H1 (cell line): ENCODE results near the gene FNDC5. TPM values are rescaled to one million over a fixed set of nuclear protein-coding genes. Genes with fewer than 3 reads are reported as not detected.
A peak's percentile ranks its signal among the peaks of the same experiment; 100 is the strongest.

Experiments
- CTCF ChIA-PET: fragments of 300-600 bp; sonication (Branson Sonifier 250); formaldehyde crosslinking; loops from one replicate; lab custom pipeline; 2021; ENCODE audit not compliant: partially characterized antibody; lab: Charles Lee
- POLR2A ChIA-PET: fragments of 300-600 bp; sonication (Branson Sonifier 250); formaldehyde crosslinking; loops from one replicate; lab custom pipeline; 2021; ENCODE audit warnings: inconsistent platforms; ENCODE audit not compliant: partially characterized antibody; lab: Charles Lee
- DNase-seq, 2 experiments: peaks; one replicate each; pipeline versions ENCODE4 v3.0.0 to v3.0.0-alpha.2; 2010 to 2022; ENCODE audit warnings: low spot score in 2 of 2, low read depth in 1 of 2, mixed read lengths in 1 of 2
- FAIRE-seq: peaks from 2 replicates; lab custom pipeline; 2011; peaks lifted over from hg19 to GRCh38; lab: Jason Lieb, UNC
- H2AFZ ChIP-seq: 2 replicates; pipeline ENCODE4 v1.8.1; 2012; ENCODE audit warnings: low read length, inconsistent platforms
- H2AK5ac ChIP-seq: 2 replicates; pipeline ENCODE4 v1.6.1; 2013; ENCODE audit warnings: low read depth, low read length
- H2BK120ac ChIP-seq: replicated peaks from 2 replicates; pipeline ENCODE3; 2013; ENCODE audit warnings: low read depth, low read length, inconsistent platforms
- H2BK12ac ChIP-seq: 2 replicates; pipeline ENCODE4 v1.6.1; 2013; ENCODE audit warnings: low read depth, low read length
- H2BK15ac ChIP-seq: 2 replicates; pipeline ENCODE4 v1.6.1; 2013; ENCODE audit warnings: low read length
- H2BK20ac ChIP-seq: 2 replicates; pipeline ENCODE4 v1.6.1; 2013; ENCODE audit warnings: low read length
- H2BK5ac ChIP-seq: 2 replicates; pipeline ENCODE4 v1.6.1; 2013; ENCODE audit warnings: low read depth, low read length
- H3K14ac ChIP-seq: 2 replicates; pipeline ENCODE4 v1.6.1; 2013; ENCODE audit warnings: inconsistent platforms; ENCODE audit not compliant: insufficient read length
- H3K18ac ChIP-seq: 2 replicates; pipeline ENCODE4 v1.6.1; 2013; ENCODE audit warnings: low read length; ENCODE audit errors: extremely low read depth
- H3K23ac ChIP-seq: 2 replicates; pipeline ENCODE4 v1.6.1; 2013; ENCODE audit warnings: inconsistent platforms; ENCODE audit not compliant: insufficient read length
- H3K23me2 ChIP-seq: 2 replicates; pipeline ENCODE4 v1.6.1; 2013; ENCODE audit warnings: low read depth, low read length
- H3K27ac ChIP-seq: 2 replicates; pipeline ENCODE4 v1.6.1; 2011; ENCODE audit warnings: low read depth, low read length, inconsistent platforms
- H3K27me3 ChIP-seq, 4 experiments: replicated peaks in 1 of 4; 1 replicate in 1 of 4; 2 replicates in 3 of 4; pipeline versions ENCODE4 v1.6.1 to v1.8.1; 2011 to 2013; ENCODE audit warnings: low read length in 3 of 4, mild to moderate bottlenecking in 3 of 4, inconsistent platforms in 2 of 4, mixed read lengths in 2 of 4, moderate library complexity in 1 of 4; ENCODE audit not compliant: control insufficient read depth in 3 of 4, insufficient read depth in 3 of 4; ENCODE audit errors: extremely low read depth in 1 of 4
- H3K36me3 ChIP-seq, 4 experiments: 2 replicates each; pipeline versions ENCODE4 v1.6.1 to v1.8.1; 2011 to 2013; ENCODE audit warnings: mild to moderate bottlenecking in 4 of 4, low read length in 3 of 4, moderate library complexity in 2 of 4, control low read depth in 1 of 4, inconsistent platforms in 1 of 4; ENCODE audit not compliant: insufficient read depth in 4 of 4, control insufficient read depth in 2 of 4
- H3K4ac ChIP-seq: replicated peaks from 2 replicates; pipeline ENCODE3; 2013; ENCODE audit warnings: low read length, low read depth, mixed read lengths, inconsistent platforms; ENCODE audit not compliant: insufficient read length
- H3K4me1 ChIP-seq, 4 experiments: replicated peaks in 1 of 4; 1 replicate in 1 of 4; 2 replicates in 3 of 4; pipeline versions ENCODE4 v1.6.1 to v1.8.1; 2011 to 2013; ENCODE audit warnings: low read length in 3 of 4, inconsistent platforms in 2 of 4, mixed read lengths in 1 of 4; ENCODE audit not compliant: insufficient read depth in 4 of 4, control insufficient read depth in 3 of 4
- H3K4me2 ChIP-seq, 2 experiments: 2 replicates each; pipeline versions ENCODE4 v1.6.1 to v1.8.1; 2011 to 2013; ENCODE audit warnings: low read depth in 2 of 2, low read length in 2 of 2, control low read depth in 1 of 2, inconsistent platforms in 1 of 2, mild to moderate bottlenecking in 1 of 2; ENCODE audit not compliant: insufficient read depth in 1 of 2
- H3K4me3 ChIP-seq, 4 experiments: fragments of 200-600, 300-600 bp in 1 of 4; sonication (generic), shearing (Covaris generic), sonication (Bioruptor Twin) in 1 of 4; 2 replicates each; pipeline versions ENCODE4 v1.5.1 to v1.8.1; 2011 to 2016; ENCODE audit warnings: low read length in 4 of 4, low read depth in 3 of 4, control low read depth in 2 of 4, inconsistent platforms in 2 of 4, mild to moderate bottlenecking in 2 of 4, mixed read lengths in 1 of 4, moderate library complexity in 1 of 4; ENCODE audit not compliant: insufficient read depth in 2 of 4; ENCODE audit errors: extremely low read depth in 1 of 4
- H3K56ac ChIP-seq: replicated peaks from 2 replicates; pipeline ENCODE3; 2013; ENCODE audit warnings: low read depth, mild to moderate bottlenecking, mixed read lengths, low read length, inconsistent platforms; ENCODE audit not compliant: insufficient read length
- H3K79me1 ChIP-seq: 2 replicates; pipeline ENCODE4 v1.6.1; 2013; ENCODE audit warnings: low read depth, low read length, control low read depth
- H3K79me2 ChIP-seq, 2 experiments: 2 replicates each; pipeline versions ENCODE4 v1.6.1 to v1.8.1; 2012 to 2013; ENCODE audit warnings: low read length in 2 of 2, mild to moderate bottlenecking in 2 of 2, inconsistent platforms in 1 of 2; ENCODE audit not compliant: insufficient read depth in 2 of 2, control insufficient read depth in 1 of 2
- H3K9ac ChIP-seq, 4 experiments: replicated peaks in 1 of 4; 1 replicate in 1 of 4; 2 replicates in 3 of 4; pipeline versions ENCODE4 v1.6.1 to v1.8.1; 2011 to 2013; ENCODE audit warnings: low read depth in 3 of 4, low read length in 3 of 4, control low read depth in 2 of 4, mild to moderate bottlenecking in 2 of 4, moderate library complexity in 2 of 4, inconsistent platforms in 1 of 4; ENCODE audit errors: extremely low read depth in 1 of 4
- H3K9me3 ChIP-seq, 2 experiments: 2 replicates each; pipeline versions ENCODE4 v1.6.1 to v1.8.1; 2012 to 2013; ENCODE audit warnings: mild to moderate bottlenecking in 2 of 2, moderate library complexity in 2 of 2, control low read depth in 1 of 2, inconsistent platforms in 1 of 2, low read depth in 1 of 2, low read length in 1 of 2, mixed read lengths in 1 of 2; ENCODE audit not compliant: insufficient read depth in 2 of 2
- H4K20me1 ChIP-seq, 2 experiments: replicated peaks in 1 of 2; 2 replicates each; pipeline versions ENCODE3 to v1.8.1; 2011 to 2013; ENCODE audit warnings: inconsistent platforms in 2 of 2, low read length in 2 of 2, mild to moderate bottlenecking in 1 of 2; ENCODE audit not compliant: insufficient read depth in 2 of 2, control insufficient read depth in 1 of 2
- H4K5ac ChIP-seq: 2 replicates; pipeline ENCODE4 v1.6.1; 2013; ENCODE audit warnings: low read length, low read depth, mixed read lengths, inconsistent platforms; ENCODE audit not compliant: insufficient read length
- H4K8ac ChIP-seq: 2 replicates; pipeline ENCODE4 v1.8.0; 2013; ENCODE audit warnings: mild to moderate bottlenecking, moderate library complexity, low read length, inconsistent platforms; ENCODE audit not compliant: insufficient read depth; ENCODE audit errors: extremely low read depth
- H4K91ac ChIP-seq: replicated peaks from 2 replicates; pipeline ENCODE3; 2013; ENCODE audit warnings: low read length, mixed read lengths, inconsistent platforms; ENCODE audit not compliant: insufficient read length
- GABPA ChIP-seq: IDR thresholded peaks from 2 replicates; pipeline ENCODE4 v1.6.1; 2011; ENCODE audit warnings: mild to moderate bottlenecking, low read length, moderate library complexity, borderline replicate concordance; ENCODE audit not compliant: insufficient read depth
- JUN ChIP-seq: IDR thresholded peaks from 2 replicates; pipeline ENCODE4 v1.6.1; 2011; ENCODE audit warnings: low read depth, mild to moderate bottlenecking, improper control_type of control experiment, low read length
- RBBP5 ChIP-seq: IDR thresholded peaks from 2 replicates; pipeline ENCODE4 v1.7.1; 2012; ENCODE audit warnings: low read depth, mild to moderate bottlenecking, inconsistent platforms, low read length, moderate library complexity, borderline replicate concordance
- USF2 ChIP-seq: IDR thresholded peaks from 2 replicates; pipeline ENCODE4 v1.6.1; 2011; ENCODE audit warnings: low read length, improper control_type of control experiment
- WGBS, 2 experiments: shearing (Covaris generic) in 1 of 2; methylation state at CpG; one replicate each; pipeline versions ENCODE4 v1.1.6 to v1.1.7; 2013 to 2015; ENCODE audit warnings: low lambda C conversion rate in 2 of 2, mixed read lengths in 2 of 2, inconsistent platforms in 1 of 2, low coverage in 1 of 2, missing lambda C conversion rate in 1 of 2; ENCODE audit not compliant: insufficient replicate concordance in 2 of 2, insufficient coverage in 1 of 2, insufficient read length in 1 of 2; ENCODE audit errors: extremely low coverage in 1 of 2, missing lambda C conversion rate in 1 of 2; 5-methylcytosine and 5-hydroxymethylcytosine counted together
- polyA plus RNA-seq, 7 experiments: library from polyadenylated mRNA; depleted of rRNA in 3 of 7; stranded (reverse) in 5 of 7; unstranded in 2 of 7; fragments of >200 nt in 5 of 7; fragments of 200-250 nt in 2 of 7; gene quantifications; 1 replicate in 5 of 7; 2 replicates in 1 of 7; 4 replicates in 1 of 7; pipeline versions ENCODE4 v1.2.1 to v1.2.3, GENCODE V29; 2011 to 2013; ENCODE audit warnings: missing spikeins in 2 of 7, mixed read lengths in 2 of 7
- total RNA-seq: library from RNA; stranded (reverse); fragmentation: NEBNext Ultra II Directional; extraction: Animal tissue kit (Norgen Biotek cat#: 25700); gene quantifications from 2 replicates; pipeline ENCODE4 v1.2.1, GENCODE V29; 2021

The FNDC5 gene
- total and polyA plus RNA-seq, 2 of the 8 experiments (the other 6 are each of a cell fraction or from before 2014, with no cell fraction given): 1.8 to 2.0 TPM

- peak overlapping the region; percentile 45 for H3K4ac ChIP-seq
- H2BK120ac ChIP-seq: no peak overlapping the region
- H2BK20ac ChIP-seq: 0 out of 2 replicates have a peak overlapping the region, but pooled peaks have one; percentile 34
- no peak for DNase-seq
- ChIA-PET CTCF (interaction anchor here (1.2 kb wide), 1 partner anchor 10 kb away, joined by 3 read pairs; no protein-coding TSS in a partner anchor), POLR2A (interaction anchor here (0.6 to 4.1 kb wide), 20 partner anchors 11 to 806 kb away, joined by 3 to 23 read pairs (median 4); partner anchors contain the start of genes FNDC5 and RBBP4)
- peak overlapping the region; percentile 56; the same call in 1 of the 2 replicates for H2BK12ac ChIP-seq
- H3K79me2 ChIP-seq: peaks cover 16 to 82% of the 10 kb centered on the region in 2 experiments
- H3K79me1 ChIP-seq: no peaks in the 10 kb centered on the region; the same call in 1 of the 2 replicates
- H4K8ac ChIP-seq: no peak overlapping the region
- peak overlapping the region; percentile 5 for H4K91ac ChIP-seq
- H2BK5ac ChIP-seq: peak overlapping the region; percentile 68; the same call in 1 of the 2 replicates
- peaks cover 0 to 6% (median 2%) of the 10 kb centered on the region in 4 experiments; a peak in 3 of 7 replicates for H3K4me1 ChIP-seq
- FAIRE-seq: no peak
- H3K9ac ChIP-seq: peak overlapping the region in 3 of 4 experiments; percentile 51 to 96 (median 93); a peak in 6 of 7 replicates
- peak overlapping the region; percentile 83; the same call in 1 of the 2 replicates for H2BK15ac ChIP-seq
- peak overlapping the region; percentile 81 to 99 for H3K4me2 ChIP-seq
- H4K5ac ChIP-seq: no peak overlapping the region
- H3K18ac ChIP-seq: peak overlapping the region; percentile 72; the same call in 1 of the 2 replicates
- 88% methylated on average over 11 of the region's 11 CpGs; no CpG with 5 or more reads in 1 of the 2 experiments for WGBS, 2 experiments
- no peak overlapping the region for H2AFZ ChIP-seq
- no peak overlapping the region for H3K56ac ChIP-seq
- peak overlapping the region; percentile 95; the same call in 1 of the 2 replicates for H3K27ac ChIP-seq
- no peaks in the 10 kb centered on the region for H3K9me3 ChIP-seq
- H3K14ac ChIP-seq: no peak overlapping the region
- H3K23ac ChIP-seq: no peak overlapping the region
- H3K4me3 ChIP-seq: peak overlapping the region; percentile 79 to 91 (median 82)
- H3K36me3 ChIP-seq: peaks cover 0 to 7% (median 0%) of the 10 kb centered on the region in 4 experiments; a peak in 1 of 8 replicates
- H4K20me1 ChIP-seq: no peaks in the 10 kb centered on the region
- H2AK5ac ChIP-seq: no peak overlapping the region; the same call in 1 of the 2 replicates
- TF ChIP-seq USF2 (no peak), GABPA (no peak), RBBP5 (no peak), JUN (no peak)
- H3K23me2 ChIP-seq: peaks cover 6% of the 10 kb centered on the region
- H3K27me3 ChIP-seq: no peaks in the 10 kb centered on the region
Measured at GRCh38 chr1:32818804-32819541, 51.7 kb downstream of the FNDC5 start.
